Measurements from ENCODE around the gene PPDPF.

GRCh38 chr20:63548542-63548941, 28.0 kb downstream of the PPDPF start:
- TF ChIP-seq CTCF (conservative IDR thresholded peaks at IDR 0.05; ENCODE audit: low read length) (no peak), EZH2phosphoT487 (IDR thresholded peaks at IDR 0.05; ENCODE audit: borderline replicate concordance, low read depth, low read length) (no peak)

All from OCI-LY7 (cell line).